Tibial nerve (tissue), 4 donors: ENCODE measurements around the gene NT5M. TPM values are rescaled to one million over a fixed set of nuclear protein-coding genes. Genes with fewer than 3 reads are reported as not detected.
"Not testable (repeated sequence)": the region's sequence is repeated elsewhere in the genome, so short reads cannot be mapped to it uniquely, and the experiment has no call there.

ENCODE experiments used
- DNase-seq, 2 donors: peaks; one replicate each; pipeline ENCODE4 v3.0.0-alpha.2; 2019; ENCODE audit warnings: low spot score in 2 of 2
- H3K27ac ChIP-seq, 4 donors: fragments of 200-600 bp; sonication (generic) in 3 of 4; one replicate each; pipeline ENCODE4 v1.5.1; 2017 to 2019; ENCODE audit warnings: mild to moderate bottlenecking in 1 of 4
- H3K27me3 ChIP-seq, 2 donors: fragments of 200-600 bp; sonication (generic) in 1 of 2; one replicate each; pipeline versions ENCODE4 v1.5.1 to v1.6.0; 2017 to 2019
- H3K36me3 ChIP-seq, 3 donors: fragments of 200-600 bp; sonication (generic); one replicate each; pipeline ENCODE4 v1.5.1; 2018 to 2019
- H3K4me1 ChIP-seq, 4 donors: fragments of 200-600 bp; sonication (generic) in 3 of 4; one replicate each; pipeline ENCODE4 v1.5.1; 2017 to 2019
- H3K4me3 ChIP-seq, 4 donors: fragments of 200-600 bp; sonication (generic) in 3 of 4; one replicate each; pipeline ENCODE4 v1.5.1; 2017 to 2019; ENCODE audit warnings: mild to moderate bottlenecking in 1 of 4, moderate library complexity in 1 of 4
- H3K9me3 ChIP-seq, 4 donors: fragments of 200-600 bp; sonication (generic) in 3 of 4; one replicate each; pipeline ENCODE4 v1.5.1; 2017 to 2019
- EP300 ChIP-seq, 2 donors: sonication (generic); formaldehyde crosslinking; IDR thresholded peaks; one replicate each; pipeline ENCODE4 v1.6.1; 2017; ENCODE audit warnings: antibody characterized with exemption in 2 of 2, mild to moderate bottlenecking in 1 of 2
- POLR2A ChIP-seq, 2 donors: fragments of 450-650 bp; IDR thresholded peaks; one replicate each; pipeline ENCODE4 v1.6.1; 2017; ENCODE audit warnings: antibody characterized with exemption in 2 of 2, mild to moderate bottlenecking in 2 of 2, moderate library complexity in 2 of 2
- WGBS, 2 donors: methylation state at CpG; one replicate each; pipeline ENCODE4 v1.1.5; 2018; 5-methylcytosine and 5-hydroxymethylcytosine counted together
- total RNA-seq, 4 donors: library from RNA; depleted of rRNA; stranded (reverse); fragments of >200 nt; gene quantifications; one replicate each; pipeline ENCODE4 v1.1.0, GENCODE V29; 2016
- TF ChIP-seq, protein P1 (sequence below), 5 experiments: fragments of 200-600 bp in 3 of 5; fragments of 450-650 bp in 2 of 5; sonication (generic) in 3 of 5; IDR thresholded peaks; one replicate each; pipeline ENCODE4 v1.5.1; 2016 to 2019; ENCODE audit warnings: antibody characterized with exemption in 5 of 5, mild to moderate bottlenecking in 3 of 5, moderate library complexity in 2 of 5

Gene NT5M
- total RNA-seq, 4 donors from 2014 or later: 4.8 to 11.2 (median 7.7) TPM

DNA sequence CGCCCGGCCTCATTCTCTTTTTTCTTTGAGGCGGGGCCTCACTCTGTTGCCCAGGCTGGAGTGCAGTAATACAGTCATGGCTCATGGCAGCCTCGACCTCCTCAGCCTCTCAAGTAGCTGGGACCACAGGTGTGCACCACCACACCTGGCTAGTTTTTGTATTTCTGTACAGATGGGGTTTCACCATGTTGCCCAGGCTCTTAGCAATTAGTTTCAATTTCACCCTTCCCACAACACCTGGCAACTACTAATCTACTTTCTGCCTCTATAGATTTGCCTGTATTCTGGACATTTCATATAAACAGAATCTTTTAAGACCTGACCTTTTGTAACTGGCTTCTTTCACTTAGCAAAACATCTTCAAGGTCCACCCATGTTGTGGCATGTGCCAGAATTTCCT is 8.0 kb upstream of the NT5M start:
- Histone ChIP-seq H3K9me3 (no peaks in the 10 kb centered on the region), H3K27me3 (no peaks in the 10 kb centered on the region), H3K27ac (no peak overlapping the region), H3K36me3 (no peaks in the 10 kb centered on the region), H3K4me1 (no peaks in the 10 kb centered on the region), H3K4me3 (no peak overlapping the region)
- no peak for DNase-seq
- WGBS, 2 donors: 93 to 99% methylated on average over 4 of the region's 4 CpGs
- TF ChIP-seq EP300 (IDR thresholded peaks at IDR 0.05) (no peak), POLR2A (IDR thresholded peaks at IDR 0.05) (no peak)
- TF ChIP-seq, protein P1, sequence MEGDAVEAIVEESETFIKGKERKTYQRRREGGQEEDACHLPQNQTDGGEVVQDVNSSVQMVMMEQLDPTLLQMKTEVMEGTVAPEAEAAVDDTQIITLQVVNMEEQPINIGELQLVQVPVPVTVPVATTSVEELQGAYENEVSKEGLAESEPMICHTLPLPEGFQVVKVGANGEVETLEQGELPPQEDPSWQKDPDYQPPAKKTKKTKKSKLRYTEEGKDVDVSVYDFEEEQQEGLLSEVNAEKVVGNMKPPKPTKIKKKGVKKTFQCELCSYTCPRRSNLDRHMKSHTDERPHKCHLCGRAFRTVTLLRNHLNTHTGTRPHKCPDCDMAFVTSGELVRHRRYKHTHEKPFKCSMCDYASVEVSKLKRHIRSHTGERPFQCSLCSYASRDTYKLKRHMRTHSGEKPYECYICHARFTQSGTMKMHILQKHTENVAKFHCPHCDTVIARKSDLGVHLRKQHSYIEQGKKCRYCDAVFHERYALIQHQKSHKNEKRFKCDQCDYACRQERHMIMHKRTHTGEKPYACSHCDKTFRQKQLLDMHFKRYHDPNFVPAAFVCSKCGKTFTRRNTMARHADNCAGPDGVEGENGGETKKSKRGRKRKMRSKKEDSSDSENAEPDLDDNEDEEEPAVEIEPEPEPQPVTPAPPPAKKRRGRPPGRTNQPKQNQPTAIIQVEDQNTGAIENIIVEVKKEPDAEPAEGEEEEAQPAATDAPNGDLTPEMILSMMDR (IDR thresholded peaks at IDR 0.05): no peak

DNA sequence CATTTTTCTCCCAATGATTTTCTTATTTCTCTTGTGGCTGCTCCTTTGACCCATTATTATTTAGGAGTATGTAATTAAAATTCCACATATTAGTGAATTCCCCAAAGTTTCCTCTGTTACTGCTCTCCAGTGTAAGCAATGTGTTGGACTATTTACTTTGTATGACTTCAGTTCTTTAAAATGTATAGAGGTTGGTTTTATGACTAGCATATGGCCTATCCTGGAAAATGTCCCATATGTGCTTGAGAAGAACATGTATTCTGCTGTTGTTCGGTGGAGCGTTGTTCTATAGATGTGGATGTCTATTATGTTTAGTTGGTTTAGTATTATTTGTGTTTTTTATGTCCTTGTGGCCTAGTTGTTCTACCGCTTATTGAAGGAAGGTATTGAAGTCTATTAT is 6.0 kb upstream of the NT5M start:
- H3K27ac ChIP-seq: no peak overlapping the region
- no peaks in the 10 kb centered on the region for H3K27me3 ChIP-seq
- DNase-seq: no peak
- no peak for TF ChIP-seq POLR2A (IDR thresholded peaks at IDR 0.05)
- peaks cover 0 to 11% (median 7%) of the 10 kb centered on the region in 4 donors for H3K4me1 ChIP-seq
- 79 to 82% methylated on average over 3 of the region's 3 CpGs for WGBS, 2 donors
- H3K4me3 ChIP-seq: no peak overlapping the region
- no peaks in the 10 kb centered on the region for H3K9me3 ChIP-seq
- no peaks in the 10 kb centered on the region for H3K36me3 ChIP-seq

DNA sequence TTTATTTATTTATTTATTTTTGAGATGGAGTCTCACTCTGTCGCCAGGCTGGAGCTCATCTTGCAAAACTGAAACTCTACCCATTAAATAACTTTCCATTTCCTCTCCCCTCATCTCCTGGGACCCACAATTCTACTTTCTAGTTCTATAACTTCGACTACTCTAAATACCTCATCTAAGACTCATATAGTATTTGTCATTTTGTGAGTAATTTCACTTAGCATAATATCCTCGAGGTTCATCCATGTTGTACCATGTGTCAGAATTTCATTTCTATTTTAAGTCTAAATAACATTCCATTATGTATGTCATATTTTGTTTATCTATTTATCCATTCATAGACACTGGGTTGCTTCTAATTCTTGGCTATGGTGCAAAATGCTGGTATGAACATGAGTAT is 5.1 kb upstream of the NT5M start:
- WGBS, 2 donors: 44 to 45% methylated on average over 3 of the region's 3 CpGs
- Histone ChIP-seq H3K36me3 (no peaks in the 10 kb centered on the region), H3K4me1 (peaks cover 0 to 11% (median 7%) of the 10 kb centered on the region in 4 donors), H3K27me3 (no peaks in the 10 kb centered on the region), H3K4me3 (no peak overlapping the region), H3K9me3 (no peaks in the 10 kb centered on the region), H3K27ac (no peak overlapping the region)
- no peak for TF ChIP-seq EP300 (IDR thresholded peaks at IDR 0.05)
- TF ChIP-seq, protein P1 (IDR thresholded peaks at IDR 0.05): no peak
- no peak for TF ChIP-seq POLR2A (IDR thresholded peaks at IDR 0.05)
- DNase-seq: no peak

DNA sequence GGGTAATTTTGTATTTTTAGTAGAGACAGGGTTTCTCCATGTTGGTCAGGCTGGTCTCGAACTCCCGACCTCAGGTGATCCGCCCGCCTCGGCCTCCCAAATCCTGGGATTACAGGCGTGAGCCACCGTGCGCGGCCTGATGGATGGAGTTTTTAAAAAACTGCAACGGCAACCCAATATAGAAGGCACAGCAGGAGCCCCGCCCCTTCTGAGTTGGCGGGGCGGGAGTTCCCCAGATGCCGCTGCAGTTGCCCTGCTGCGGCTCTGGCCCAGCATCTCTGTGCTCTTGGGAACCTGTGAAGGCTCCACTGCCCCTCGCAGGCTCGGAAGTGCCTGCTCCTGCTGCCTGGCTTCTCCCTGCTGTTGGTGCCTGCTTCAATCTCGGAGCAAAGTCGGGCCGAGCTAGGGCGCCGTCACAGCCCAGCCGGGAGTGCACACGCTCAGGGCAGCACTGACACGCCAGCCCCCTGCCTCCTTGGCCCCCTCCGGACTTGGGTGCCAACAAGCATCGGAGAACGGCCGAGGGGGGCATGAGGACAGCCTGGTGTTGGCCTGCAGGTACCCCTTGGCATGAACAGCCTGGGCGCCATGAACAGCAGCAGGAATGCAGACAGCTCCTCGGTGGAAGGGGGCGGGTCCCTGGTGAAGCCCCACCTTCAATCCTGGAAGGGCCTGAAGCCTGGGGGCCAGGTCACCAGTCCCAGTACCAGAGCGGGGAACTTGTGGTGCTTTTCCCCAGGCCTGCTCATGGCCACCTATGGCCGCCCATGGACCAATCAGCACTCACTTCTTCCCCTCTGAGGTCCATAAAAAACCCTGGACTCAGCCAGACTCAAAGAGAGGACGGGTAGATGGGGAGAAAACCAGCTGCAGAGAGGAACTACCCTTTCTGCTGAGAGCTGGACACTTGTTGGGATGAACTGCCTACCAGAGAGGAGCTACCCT is 2.3 kb upstream of the NT5M start:
- no peak for DNase-seq
- TF ChIP-seq EP300 (IDR thresholded peaks at IDR 0.05): no peak
- no peak for TF ChIP-seq POLR2A (IDR thresholded peaks at IDR 0.05)
- TF ChIP-seq, protein P1 (IDR thresholded peaks at IDR 0.05): no peak
- peak overlapping the region; percentile 24 to 52 (median 42) for H3K4me3 ChIP-seq
- WGBS, 2 donors: 13 to 16% methylated on average over 21 to 32 of the region's 35 CpGs
- peaks cover 0 to 34% (median 16%) of the 10 kb centered on the region in 4 donors for H3K4me1 ChIP-seq
- H3K27me3 ChIP-seq: no peaks in the 10 kb centered on the region
- H3K27ac ChIP-seq: peak overlapping the region in 3 of 4 donors; percentile 25 to 63 (median 28)
- H3K36me3 ChIP-seq: no peaks in the 10 kb centered on the region
- no peaks in the 10 kb centered on the region for H3K9me3 ChIP-seq

DNA sequence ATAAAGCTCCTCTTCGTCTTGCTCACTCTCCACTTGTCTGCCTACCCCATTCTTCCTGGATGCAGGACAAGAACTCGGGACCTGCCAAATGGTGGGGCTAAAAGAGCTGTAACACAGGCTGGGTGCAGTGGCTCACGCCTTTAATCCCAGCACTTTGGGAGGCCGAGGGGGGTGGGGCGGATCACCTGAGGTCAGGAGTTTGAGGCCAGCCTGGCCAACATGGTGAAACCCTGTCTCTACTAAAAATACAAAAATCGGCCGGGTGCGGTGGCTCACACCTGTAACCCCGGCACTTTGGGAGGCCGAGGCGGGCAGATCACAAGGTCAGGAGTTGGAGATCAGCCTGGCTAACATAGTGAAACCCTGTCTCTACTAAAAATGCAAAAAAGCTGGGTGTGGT is 1.5 kb upstream of the NT5M start:
- not testable (repeated sequence) for H3K36me3 ChIP-seq, DNase-seq, H3K9me3 ChIP-seq, H3K27ac ChIP-seq, H3K4me3 ChIP-seq, H3K27me3 ChIP-seq
- peaks cover 0 to 34% (median 16%) of the 10 kb centered on the region in 4 donors for H3K4me1 ChIP-seq
- WGBS, 2 donors: 94 to 95% methylated on average over 11 of the region's 11 CpGs

DNA sequence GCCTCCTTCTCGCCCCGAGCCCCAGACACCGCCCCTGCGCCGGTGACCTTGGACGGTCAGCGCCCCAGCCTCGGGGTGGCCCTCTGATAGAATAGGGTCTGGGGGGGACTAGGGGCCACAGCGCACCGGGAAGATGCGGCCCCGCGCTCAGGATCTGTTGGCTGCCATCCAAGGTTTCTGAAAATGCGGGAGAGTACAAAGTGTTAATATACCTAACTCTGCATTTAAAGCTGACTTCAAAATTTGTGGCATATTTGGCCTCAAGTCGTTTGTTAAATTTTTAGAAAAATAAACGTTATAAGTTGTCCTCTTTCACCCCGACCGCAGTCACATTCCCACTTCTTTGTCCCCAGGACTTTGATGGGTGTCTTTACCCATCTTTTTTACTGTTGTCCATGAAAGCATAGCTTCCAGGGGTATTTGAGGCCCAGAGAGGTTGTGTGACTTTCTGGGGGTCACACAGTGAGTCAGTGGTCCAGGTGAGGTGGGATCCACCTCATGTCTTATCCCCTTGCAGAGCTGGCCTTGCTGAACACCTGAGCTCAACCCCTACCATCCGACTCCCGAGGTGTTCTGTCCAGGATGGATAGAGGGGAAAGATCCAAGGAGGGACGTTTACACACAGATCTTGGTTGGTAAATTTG is 796 bp downstream of the NT5M start:
- Histone ChIP-seq H3K4me3 (peak overlapping the region; percentile 51 to 67 (median 58)), H3K9me3 (no peaks in the 10 kb centered on the region), H3K27me3 (no peaks in the 10 kb centered on the region), H3K27ac (peak overlapping the region; percentile 14 to 77 (median 38)), H3K4me1 (peaks cover 0 to 34% (median 16%) of the 10 kb centered on the region in 4 donors), H3K36me3 (peaks cover 0 to 11% (median 0%) of the 10 kb centered on the region in 3 donors)
- TF ChIP-seq POLR2A (IDR thresholded peaks at IDR 0.05): no peak
- TF ChIP-seq, protein P1 (IDR thresholded peaks at IDR 0.05): no peak
- DNase-seq: no peak
- 26 to 39% methylated on average over 8 to 14 of the region's 21 CpGs for WGBS, 2 donors
